Measurements from ENCODE around the gene ZNF211. TPM values are rescaled to one million over a fixed set of nuclear protein-coding genes. Genes with fewer than 3 reads are reported as not detected.

ZNF211 gene
- 11.9 and 14.4 TPM in 2 replicates for total RNA-seq
- long read RNA-seq, transcript ZNF211-204 (3 exons, 2,472 nt) = minor isoform, 11 of 81 reads
- long read RNA-seq, transcript ZNF211-201 (4 exons, 2,440 nt) = major isoform, 32 of 81 reads
- long read RNA-seq, transcript ZNF211-203 (5 exons, 2,577 nt) = minor isoform, 9 of 81 reads
- long read RNA-seq, partial matches to known transcripts = 9 of 81 reads
- long read RNA-seq, other reads (novel, unspliced or antisense) = 12 of 81 reads

DNA sequence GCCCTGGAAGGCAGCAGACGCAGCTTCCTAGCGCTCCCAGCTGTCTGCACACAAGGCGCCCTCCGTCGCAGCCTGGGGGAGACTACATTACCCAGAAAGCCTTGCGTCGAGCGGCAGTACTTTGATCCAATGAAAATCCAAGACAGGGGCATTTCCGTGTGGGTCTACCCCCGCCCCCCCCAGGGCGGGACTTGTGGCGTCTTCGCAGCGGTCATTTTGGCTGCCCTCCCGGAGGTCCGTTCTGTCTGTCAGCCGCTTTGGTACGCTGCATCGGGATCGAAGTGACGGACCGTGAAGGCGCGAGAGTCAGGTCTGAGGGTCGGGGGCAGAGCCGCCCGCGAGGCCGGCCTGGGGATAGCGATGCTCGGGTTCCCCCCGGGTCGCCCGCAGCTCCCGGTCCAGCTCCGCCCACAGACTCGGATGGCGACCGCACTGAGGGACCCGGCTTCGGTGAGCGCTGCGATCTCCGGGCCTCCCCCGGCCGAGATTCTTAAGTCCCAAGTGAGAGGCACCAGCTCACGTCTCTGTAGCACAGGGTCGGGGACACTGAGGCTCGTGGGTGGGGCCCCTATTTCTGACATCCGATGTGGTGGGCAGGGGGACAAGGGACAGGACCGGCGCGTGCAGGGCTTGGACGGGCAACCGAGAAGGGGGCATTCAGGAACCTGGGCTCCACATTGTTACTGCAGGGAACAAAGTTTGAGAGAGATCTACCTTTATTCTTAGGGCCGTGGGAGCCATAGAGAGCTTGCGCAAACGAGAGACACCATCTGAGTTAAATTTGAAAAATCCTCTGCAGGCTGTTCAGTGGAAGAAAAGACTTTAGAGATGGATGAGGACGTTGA is at the start of gene ZNF211:
Gene ZNF211 (plus strand): TSS at position 182 of the 845 bp plus-strand sequence. CDS start 179 bp downstream, at position 361.
- Mint-ChIP-seq H3K27ac (ENCODE audit: unreplicated experiment) (peak within 1 kb of the TSS; percentile 80), H3K4me3 (ENCODE audit: unreplicated experiment) (peak within 1 kb of the TSS; percentile 96), H3K36me3 (ENCODE audit: unreplicated experiment) (peaks cover 50% of the 10 kb centered on the region), H3K4me1 (ENCODE audit: unreplicated experiment) (peaks cover 17% of the 10 kb centered on the region), H3K9me3 (ENCODE audit: unreplicated experiment) (peaks cover 40% of the 10 kb centered on the region), H3K27me3 (ENCODE audit: unreplicated experiment) (no peaks in the 10 kb centered on the region)
- DNase-seq (ENCODE audit: extremely low spot score, unreplicated experiment) = peak; percentile 96
- TF ChIP-seq CTCF (IDR thresholded peaks at IDR 0.05) = no peak

DNA sequence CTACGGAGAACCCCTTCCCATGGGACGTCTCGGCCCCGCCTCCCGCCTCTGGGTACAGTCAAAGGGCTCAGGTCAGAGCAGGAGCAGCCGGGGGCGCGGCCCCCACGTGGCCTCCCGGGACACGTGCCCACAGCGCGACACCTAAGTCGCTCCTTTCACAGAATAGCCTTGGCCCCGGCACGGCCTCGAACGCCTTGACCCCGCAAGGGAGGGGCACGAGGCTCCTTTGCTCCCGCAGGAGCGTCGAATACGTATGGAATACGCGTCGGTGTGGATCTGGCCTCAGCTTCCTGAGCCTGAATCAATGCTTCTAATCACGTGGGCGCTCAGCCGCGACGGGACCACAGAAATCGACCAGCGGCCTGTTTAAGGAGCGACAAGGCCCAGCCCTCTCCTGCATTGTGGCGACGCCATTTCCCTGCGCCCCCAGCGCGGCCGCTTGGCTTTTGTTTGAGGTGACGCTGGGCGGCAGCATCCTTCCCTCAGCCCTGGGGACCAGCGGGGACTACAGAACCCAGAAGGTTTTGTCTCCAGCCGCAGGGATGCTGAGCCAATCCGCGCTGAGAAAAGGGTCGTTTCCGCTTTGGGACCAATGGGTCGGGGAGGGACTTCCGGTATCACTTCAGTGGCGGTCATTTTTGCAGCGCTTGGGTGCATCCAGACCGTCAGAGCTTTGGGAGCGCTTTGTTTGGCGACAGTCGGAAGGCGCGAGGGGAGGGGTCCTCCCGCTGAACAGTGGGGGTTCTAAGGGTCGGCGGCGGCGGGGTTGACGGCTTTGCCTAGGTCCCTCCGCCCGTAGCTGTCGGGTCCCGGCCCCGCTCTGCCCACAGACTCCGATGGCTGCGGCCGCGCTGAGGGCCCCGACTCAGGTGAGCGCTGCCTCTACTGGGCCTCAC is 49.2 kb upstream of the ZNF211 start, which contains the start of gene ZIK1:
Gene ZIK1 (plus strand): TSS at position 625 of the 896 bp plus-strand sequence. CDS start 212 bp downstream, at position 837.
- peak within 1 kb of the TSS; percentile 90 for H3K27ac Mint-ChIP-seq (ENCODE audit: unreplicated experiment)
- no peaks in the 10 kb centered on the region for H3K27me3 Mint-ChIP-seq (ENCODE audit: unreplicated experiment)
- peaks cover 35% of the 10 kb centered on the region for H3K36me3 Mint-ChIP-seq (ENCODE audit: unreplicated experiment)
- H3K9me3 Mint-ChIP-seq (ENCODE audit: unreplicated experiment) = peaks cover 41% of the 10 kb centered on the region
- DNase-seq (ENCODE audit: extremely low spot score, unreplicated experiment) = peak; percentile 94
- peaks cover 12% of the 10 kb centered on the region for H3K4me1 Mint-ChIP-seq (ENCODE audit: unreplicated experiment)
- peak; percentile 12 for TF ChIP-seq CTCF (IDR thresholded peaks at IDR 0.05)
- peak within 1 kb of the TSS; percentile 85 for H3K4me3 Mint-ChIP-seq (ENCODE audit: unreplicated experiment)

GRCh38 chr19:57587529-57587928 is 45.4 kb upstream of the ZNF211 start:
- Mint-ChIP-seq H3K4me1 (ENCODE audit: unreplicated experiment) (peaks cover 9% of the 10 kb centered on the region), H3K27ac (ENCODE audit: unreplicated experiment) (no peak overlapping the region), H3K9me3 (ENCODE audit: unreplicated experiment) (peaks cover 36% of the 10 kb centered on the region), H3K4me3 (ENCODE audit: unreplicated experiment) (no peak overlapping the region), H3K36me3 (ENCODE audit: unreplicated experiment) (peaks cover 69% of the 10 kb centered on the region), H3K27me3 (ENCODE audit: unreplicated experiment) (no peaks in the 10 kb centered on the region)
- DNase-seq (ENCODE audit: extremely low spot score, unreplicated experiment) = no peak
- no peak for TF ChIP-seq CTCF (IDR thresholded peaks at IDR 0.05)

- Mint-ChIP-seq H3K9me3 (ENCODE audit: unreplicated experiment) (peaks cover 43% of the 10 kb centered on the region), H3K27me3 (ENCODE audit: unreplicated experiment) (no peaks in the 10 kb centered on the region), H3K4me1 (ENCODE audit: unreplicated experiment) (peaks cover 5% of the 10 kb centered on the region), H3K4me3 (ENCODE audit: unreplicated experiment) (peak overlapping the region; percentile 82), H3K27ac (ENCODE audit: unreplicated experiment) (peak overlapping the region; percentile 79), H3K36me3 (ENCODE audit: unreplicated experiment) (peaks cover 13% of the 10 kb centered on the region)
- DNase-seq (ENCODE audit: extremely low spot score, unreplicated experiment) = no peak
- no peak for TF ChIP-seq CTCF (IDR thresholded peaks at IDR 0.05)
Observed at GRCh38 chr19:57599377-57599760, 33.6 kb upstream of the ZNF211 start.

All from osteocyte (in vitro differentiated cells).